HL-60 (cell line): ENCODE measurements around the gene CREB5.

Source experiments
- DNase-seq, 2 experiments: peaks; one replicate each; pipeline ENCODE4 v3.0.0-alpha.2; 2010 to 2020; ENCODE audit warnings: low read depth in 1 of 2, low spot score in 1 of 2
- H3K27ac ChIP-seq: fragments of 250-450 bp; sonication (Bioruptor Pico); replicated peaks from 2 replicates; pipeline ENCODE4 v1.5.1; 2020; ENCODE audit warnings: mild to moderate bottlenecking, moderate library complexity
- H3K27me3 ChIP-seq: fragments of 250-450 bp; sonication (Bioruptor Pico); 2 replicates; pipeline ENCODE4 v1.5.1; 2021; ENCODE audit warnings: mild to moderate bottlenecking, moderate library complexity; ENCODE audit not compliant: insufficient read depth, poor library complexity, severe bottlenecking
- H3K4me3 ChIP-seq: replicated peaks from 2 replicates; pipeline ENCODE4 v1.5.1; 2011; ENCODE audit warnings: mild to moderate bottlenecking, control low read depth, low read length; ENCODE audit not compliant: insufficient read depth
- GABPA ChIP-seq: IDR thresholded peaks from 2 replicates; pipeline ENCODE4 v1.6.1; 2012; ENCODE audit warnings: low read depth
- POLR2AphosphoS5 ChIP-seq: IDR thresholded peaks from 2 replicates; pipeline ENCODE4 v1.6.1; 2012; ENCODE audit warnings: low read depth
- SPI1 ChIP-seq: IDR thresholded peaks from 2 replicates; pipeline ENCODE4 v1.6.1; 2012; ENCODE audit warnings: low read depth, mild to moderate bottlenecking, borderline replicate concordance
- TF ChIP-seq, protein P1 (sequence below): IDR thresholded peaks from 2 replicates; pipeline ENCODE4 v1.6.1; 2012; ENCODE audit warnings: low read depth; ENCODE audit not compliant: insufficient replicate concordance
- TF ChIP-seq, protein P2 (sequence below): IDR thresholded peaks from one replicate; pipeline ENCODE4 v1.5.1; 2011; ENCODE audit warnings: low read length, control low read depth, inconsistent platforms; ENCODE audit not compliant: insufficient read depth

CREB5 gene

DNA sequence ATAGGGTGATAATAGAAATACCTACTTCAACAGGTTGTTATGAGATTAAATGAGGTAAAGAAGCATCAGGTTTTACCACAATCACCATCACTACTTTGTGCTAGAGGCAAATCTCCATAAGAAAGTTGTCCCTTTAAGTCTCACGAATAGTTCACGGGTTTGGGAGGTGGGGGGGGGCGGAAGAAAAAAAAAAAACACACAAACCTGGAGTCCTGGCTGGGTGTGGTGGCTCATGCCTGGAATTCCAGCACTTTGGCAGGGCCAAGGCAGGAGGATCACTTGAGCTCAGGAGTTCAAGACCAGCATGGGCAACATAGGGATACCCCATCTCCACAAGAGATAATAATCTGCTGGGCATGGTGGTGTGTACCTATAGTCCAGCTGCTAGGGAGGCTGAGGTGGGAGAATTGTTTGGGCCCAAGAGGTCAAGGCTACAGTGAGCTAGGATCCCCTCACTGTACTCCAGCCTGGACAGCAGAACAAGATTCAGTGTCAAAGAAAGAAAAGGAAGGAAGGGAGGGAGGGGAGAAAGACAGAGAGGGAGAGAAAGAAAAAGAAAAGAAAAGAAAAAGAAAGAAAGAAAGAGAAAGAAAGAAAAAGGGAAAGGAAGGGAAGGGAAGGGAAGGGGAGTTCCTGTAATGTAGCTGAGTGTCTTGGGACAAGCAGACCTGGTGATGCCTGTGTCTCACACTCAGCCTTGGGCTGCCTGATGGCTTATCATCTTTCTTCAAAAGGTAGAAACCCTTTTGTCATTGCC, 231.4 kb downstream of the CREB5 start:
- TF ChIP-seq GABPA (no peak), POLR2AphosphoS5 (no peak), SPI1 (no peak)
- TF ChIP-seq, protein P1, sequence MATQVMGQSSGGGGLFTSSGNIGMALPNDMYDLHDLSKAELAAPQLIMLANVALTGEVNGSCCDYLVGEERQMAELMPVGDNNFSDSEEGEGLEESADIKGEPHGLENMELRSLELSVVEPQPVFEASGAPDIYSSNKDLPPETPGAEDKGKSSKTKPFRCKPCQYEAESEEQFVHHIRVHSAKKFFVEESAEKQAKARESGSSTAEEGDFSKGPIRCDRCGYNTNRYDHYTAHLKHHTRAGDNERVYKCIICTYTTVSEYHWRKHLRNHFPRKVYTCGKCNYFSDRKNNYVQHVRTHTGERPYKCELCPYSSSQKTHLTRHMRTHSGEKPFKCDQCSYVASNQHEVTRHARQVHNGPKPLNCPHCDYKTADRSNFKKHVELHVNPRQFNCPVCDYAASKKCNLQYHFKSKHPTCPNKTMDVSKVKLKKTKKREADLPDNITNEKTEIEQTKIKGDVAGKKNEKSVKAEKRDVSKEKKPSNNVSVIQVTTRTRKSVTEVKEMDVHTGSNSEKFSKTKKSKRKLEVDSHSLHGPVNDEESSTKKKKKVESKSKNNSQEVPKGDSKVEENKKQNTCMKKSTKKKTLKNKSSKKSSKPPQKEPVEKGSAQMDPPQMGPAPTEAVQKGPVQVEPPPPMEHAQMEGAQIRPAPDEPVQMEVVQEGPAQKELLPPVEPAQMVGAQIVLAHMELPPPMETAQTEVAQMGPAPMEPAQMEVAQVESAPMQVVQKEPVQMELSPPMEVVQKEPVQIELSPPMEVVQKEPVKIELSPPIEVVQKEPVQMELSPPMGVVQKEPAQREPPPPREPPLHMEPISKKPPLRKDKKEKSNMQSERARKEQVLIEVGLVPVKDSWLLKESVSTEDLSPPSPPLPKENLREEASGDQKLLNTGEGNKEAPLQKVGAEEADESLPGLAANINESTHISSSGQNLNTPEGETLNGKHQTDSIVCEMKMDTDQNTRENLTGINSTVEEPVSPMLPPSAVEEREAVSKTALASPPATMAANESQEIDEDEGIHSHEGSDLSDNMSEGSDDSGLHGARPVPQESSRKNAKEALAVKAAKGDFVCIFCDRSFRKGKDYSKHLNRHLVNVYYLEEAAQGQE = no peak
- TF ChIP-seq, protein P2, sequence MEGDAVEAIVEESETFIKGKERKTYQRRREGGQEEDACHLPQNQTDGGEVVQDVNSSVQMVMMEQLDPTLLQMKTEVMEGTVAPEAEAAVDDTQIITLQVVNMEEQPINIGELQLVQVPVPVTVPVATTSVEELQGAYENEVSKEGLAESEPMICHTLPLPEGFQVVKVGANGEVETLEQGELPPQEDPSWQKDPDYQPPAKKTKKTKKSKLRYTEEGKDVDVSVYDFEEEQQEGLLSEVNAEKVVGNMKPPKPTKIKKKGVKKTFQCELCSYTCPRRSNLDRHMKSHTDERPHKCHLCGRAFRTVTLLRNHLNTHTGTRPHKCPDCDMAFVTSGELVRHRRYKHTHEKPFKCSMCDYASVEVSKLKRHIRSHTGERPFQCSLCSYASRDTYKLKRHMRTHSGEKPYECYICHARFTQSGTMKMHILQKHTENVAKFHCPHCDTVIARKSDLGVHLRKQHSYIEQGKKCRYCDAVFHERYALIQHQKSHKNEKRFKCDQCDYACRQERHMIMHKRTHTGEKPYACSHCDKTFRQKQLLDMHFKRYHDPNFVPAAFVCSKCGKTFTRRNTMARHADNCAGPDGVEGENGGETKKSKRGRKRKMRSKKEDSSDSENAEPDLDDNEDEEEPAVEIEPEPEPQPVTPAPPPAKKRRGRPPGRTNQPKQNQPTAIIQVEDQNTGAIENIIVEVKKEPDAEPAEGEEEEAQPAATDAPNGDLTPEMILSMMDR = no peak
- Histone ChIP-seq H3K27me3 (no peaks in the 10 kb centered on the region), H3K27ac (no peak overlapping the region), H3K4me3 (no peak overlapping the region)
- no peak for DNase-seq

DNA sequence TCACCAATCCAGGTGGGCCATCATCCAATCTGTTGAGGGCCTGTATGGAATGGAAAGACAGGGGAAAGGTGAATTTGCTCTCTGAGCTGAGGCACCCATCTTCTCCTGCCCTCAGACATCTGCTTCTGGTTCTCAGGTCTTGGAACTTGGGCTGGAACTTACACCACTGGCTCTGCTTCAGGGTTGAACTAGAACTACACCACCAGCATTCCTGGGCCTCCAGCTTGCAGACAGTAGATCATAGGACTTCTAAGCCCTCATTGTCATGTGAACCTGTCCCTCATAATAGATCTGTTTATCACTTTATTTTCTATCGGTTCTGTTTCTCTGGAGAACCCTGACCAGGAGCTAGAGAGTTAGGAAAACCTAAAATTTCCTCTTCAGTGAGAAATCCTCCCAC, 233.5 kb downstream of the CREB5 start:
- no peaks in the 10 kb centered on the region for H3K27me3 ChIP-seq
- no peak for TF ChIP-seq GABPA
- TF ChIP-seq, protein P1 = no peak
- TF ChIP-seq, protein P2 = no peak
- TF ChIP-seq POLR2AphosphoS5 = no peak
- no peak for TF ChIP-seq SPI1
- no peak for DNase-seq
- H3K27ac ChIP-seq = no peak overlapping the region
- H3K4me3 ChIP-seq = no peak overlapping the region

DNA sequence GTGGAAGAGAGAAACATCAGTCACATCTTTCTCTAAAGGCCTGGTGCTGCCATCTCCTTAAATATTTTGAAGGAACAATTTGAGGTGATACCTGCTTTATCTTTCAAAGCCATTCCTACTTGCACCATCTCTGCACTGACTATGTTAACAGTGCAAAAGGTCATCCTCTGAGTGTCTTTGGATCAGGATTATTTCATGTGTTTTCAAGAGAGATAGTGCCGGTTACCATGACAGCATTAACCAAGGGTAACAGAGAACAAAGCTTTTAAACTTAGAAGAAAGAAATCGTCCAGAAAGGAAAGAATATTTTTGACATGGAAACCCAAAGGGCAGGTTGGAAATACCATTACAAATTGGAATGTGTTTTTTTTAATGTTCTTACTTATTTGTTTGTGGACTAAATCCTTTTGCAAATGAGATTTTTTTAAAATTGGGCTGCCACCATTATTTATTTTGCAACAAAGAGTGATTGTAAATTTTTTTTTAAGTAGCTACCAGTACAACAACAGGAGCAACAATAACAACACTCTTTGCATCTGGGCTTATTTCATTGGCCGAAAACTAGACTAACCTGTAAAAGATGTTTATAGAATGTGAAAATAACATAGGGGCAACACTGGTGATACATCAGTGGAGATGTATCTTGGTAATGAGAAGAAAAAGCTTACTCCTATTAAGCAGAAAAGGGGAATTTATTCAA, 234.2 kb downstream of the CREB5 start:
- no peak for DNase-seq
- H3K27ac ChIP-seq = no peak overlapping the region
- no peak for TF ChIP-seq POLR2AphosphoS5
- TF ChIP-seq, protein P2 = no peak
- TF ChIP-seq, protein P1 = no peak
- TF ChIP-seq GABPA = no peak
- TF ChIP-seq SPI1 = no peak
- no peaks in the 10 kb centered on the region for H3K27me3 ChIP-seq
- H3K4me3 ChIP-seq = no peak overlapping the region
